Measurements from ENCODE around the gene SFMBT1. TPM values are rescaled to one million over a fixed set of nuclear protein-coding genes. Genes with fewer than 3 reads are reported as not detected.

SFMBT1 gene
- total and polyA plus RNA-seq, 2 of the 4 experiments (the other 2 are of a cell fraction): 1.0 to 1.8 TPM

DNA sequence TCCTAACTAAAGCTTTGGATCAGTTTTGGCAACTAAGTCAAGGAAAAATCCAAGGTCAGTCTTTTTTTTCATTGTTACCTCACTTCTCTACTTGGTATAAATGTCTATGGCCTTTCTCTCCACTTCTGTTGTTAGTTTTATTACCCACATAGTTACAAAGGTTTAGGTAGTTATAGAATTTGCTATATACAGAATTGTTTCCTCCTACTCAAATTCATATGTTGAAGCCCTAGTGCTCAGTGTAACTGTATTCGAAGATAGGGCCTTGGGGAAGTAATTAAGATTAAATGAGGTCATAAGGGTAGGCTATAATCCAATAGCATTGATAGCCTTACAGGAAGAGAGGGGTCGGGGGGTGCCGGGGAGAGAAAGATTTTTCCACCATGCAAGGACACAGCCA, 128.8 kb downstream of the SFMBT1 start:
- Histone ChIP-seq H4K91ac (ENCODE audit: insufficient read depth, low read depth, low read length) (no peak overlapping the region), H2BK5ac (ENCODE audit: low read depth, low read length, poor library complexity, severe bottlenecking) (no peak overlapping the region), H2AFZ (replicated peaks; ENCODE audit: low read length, poor library complexity) (no peak overlapping the region), H3K23ac (ENCODE audit: low read depth, low read length) (no peak overlapping the region), H3K79me1 (ENCODE audit: low read depth in 1 of 2, low read length in 2 of 2) (no peaks in the 10 kb centered on the region), H3K9me1 (ENCODE audit: insufficient read depth, low read length) (no peaks in the 10 kb centered on the region), H3K4ac (ENCODE audit: low read depth, low read length) (no peak overlapping the region), H4K5ac (ENCODE audit: low read depth, low read length) (no peak overlapping the region), H4K8ac (ENCODE audit: low read depth in 2 of 2, low read length in 2 of 2) (no peak overlapping the region), H3K9ac (ENCODE audit: low read depth, low read length) (no peak overlapping the region), H3K4me2 (ENCODE audit: low read depth, low read length) (no peak overlapping the region), H3K18ac (ENCODE audit: low read depth, low read length) (no peak overlapping the region), H3K9me3 (ENCODE audit: control insufficient read depth, insufficient read depth, low read length) (no peaks in the 10 kb centered on the region), H3K4me3 (ENCODE audit: insufficient read depth, low read depth, low read length) (no peak overlapping the region), H3K36me3 (ENCODE audit: control insufficient read depth, insufficient read depth, low read length) (no peaks in the 10 kb centered on the region), H3K14ac (replicated peaks; ENCODE audit: low read depth, low read length) (no peak overlapping the region), H2AK5ac (ENCODE audit: low read depth, low read length) (no peak overlapping the region), H3K27me3 (ENCODE audit: control insufficient read depth, insufficient read depth, low read length) (no peaks in the 10 kb centered on the region), H3K27ac (ENCODE audit: insufficient read depth, low read length) (no peak overlapping the region), H2BK120ac (ENCODE audit: low read depth, low read length) (no peak overlapping the region), H3K56ac (ENCODE audit: extremely low read depth, insufficient read depth, low read length) (no peak overlapping the region), H2BK20ac (ENCODE audit: low read depth, low read length) (no peak overlapping the region), H3K4me1 (ENCODE audit: control insufficient read depth, insufficient read depth, low read length) (no peaks in the 10 kb centered on the region), H4K20me1 (ENCODE audit: insufficient read depth, low read length) (no peaks in the 10 kb centered on the region), H2BK15ac (ENCODE audit: low read depth, low read length) (no peak overlapping the region), H2AK9ac (replicated peaks; ENCODE audit: low read depth, low read length, poor library complexity) (no peak overlapping the region)
- ChIA-PET CTCF (no interaction called here), POLR2A (ENCODE audit: unreplicated experiment) (no interaction called here)
- ATAC-seq (ENCODE audit: low read depth) (no peak), DNase-seq (no peak)
- WGBS, 2 experiments (ENCODE audit: extremely low coverage in 2 of 2, insufficient read length in 1 of 2): no CpG with 5 or more reads among the region's 3 CpGs
- dilution Hi-C loops (cut with HindIII; ENCODE audit: low sequenced_read_pairs, unreplicated experiment) (no loop called here), in situ Hi-C loops (cut with MboI; ENCODE audit: low sequenced_read_pairs) (no loop called here), intact Hi-C loops (cut with micrococcal nuclease) (no loop called here)
- no TSS peak for BruUV-seq (replicated peaks)
- TF ChIP-seq RCOR1 (IDR thresholded peaks at IDR 0.05; ENCODE audit: insufficient replicate concordance, low read length) (no peak), MAFK (IDR thresholded peaks at IDR 0.05; ENCODE audit: low read depth, low read length) (no peak), RFX5 (IDR thresholded peaks at IDR 0.05; ENCODE audit: low read depth, low read length) (no peak), CEBPB (IDR thresholded peaks at IDR 0.05; ENCODE audit: low read depth, low read length) (no peak), CHD1 (IDR thresholded peaks at IDR 0.05; ENCODE audit: low read depth, low read length) (no peak), SMC3 (IDR thresholded peaks at IDR 0.05; ENCODE audit: low read depth, low read length) (no peak)
- TF ChIP-seq, protein P1, sequence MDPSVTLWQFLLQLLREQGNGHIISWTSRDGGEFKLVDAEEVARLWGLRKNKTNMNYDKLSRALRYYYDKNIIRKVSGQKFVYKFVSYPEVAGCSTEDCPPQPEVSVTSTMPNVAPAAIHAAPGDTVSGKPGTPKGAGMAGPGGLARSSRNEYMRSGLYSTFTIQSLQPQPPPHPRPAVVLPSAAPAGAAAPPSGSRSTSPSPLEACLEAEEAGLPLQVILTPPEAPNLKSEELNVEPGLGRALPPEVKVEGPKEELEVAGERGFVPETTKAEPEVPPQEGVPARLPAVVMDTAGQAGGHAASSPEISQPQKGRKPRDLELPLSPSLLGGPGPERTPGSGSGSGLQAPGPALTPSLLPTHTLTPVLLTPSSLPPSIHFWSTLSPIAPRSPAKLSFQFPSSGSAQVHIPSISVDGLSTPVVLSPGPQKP (IDR thresholded peaks at IDR 0.05; ENCODE audit: borderline replicate concordance, low read depth, low read length): no peak

All from IMR-90 (cell line).